ENCODE measurements around the gene ZNF821.
"Not testable (repeated sequence)": the region's sequence is repeated elsewhere in the genome, so short reads cannot be mapped to it uniquely, and the experiment has no call there.

Gene ZNF821

GRCh38 chr16:71899171-71899570 lies 15.2 kb upstream of the ZNF821 start:
- no peak for DNase-seq

- no peak for DNase-seq
Measured at GRCh38 chr16:71896764-71897368, 12.9 kb upstream of the ZNF821 start.

DNA sequence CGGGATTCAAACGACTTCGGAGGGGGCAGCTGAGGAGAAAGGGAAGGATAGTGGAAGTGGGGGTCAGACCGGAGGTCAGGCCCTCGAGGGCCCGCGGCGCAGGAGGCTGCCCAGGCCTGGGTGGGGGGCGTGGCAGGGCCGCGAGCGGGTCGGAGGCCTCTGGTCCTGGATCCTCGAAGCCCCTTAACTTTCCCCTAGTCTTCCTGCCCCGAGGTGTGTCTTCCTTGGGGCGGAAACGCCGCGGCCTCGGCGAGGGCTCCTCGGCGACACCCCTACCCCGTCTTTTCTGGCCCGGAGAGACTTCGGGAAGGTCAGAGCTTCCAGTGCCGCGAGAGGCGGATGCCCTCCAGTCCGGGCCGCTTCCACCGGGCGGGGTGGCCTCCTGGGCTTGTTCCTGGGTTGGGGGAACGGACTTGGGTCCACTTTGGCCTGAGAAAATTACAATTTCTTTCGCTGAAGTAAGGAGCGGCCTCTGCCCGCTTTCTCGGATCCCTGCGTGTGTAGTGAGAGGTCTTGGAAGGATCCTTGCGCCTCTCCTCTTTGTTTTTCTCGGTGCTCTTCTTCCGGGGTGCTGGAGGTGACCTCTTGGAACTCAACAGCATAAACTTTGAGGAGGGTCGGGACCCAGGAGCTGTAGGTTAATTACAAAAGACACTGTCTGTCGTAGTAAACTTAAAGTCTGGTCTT lies 11.8 kb upstream of the ZNF821 start:
- DNase-seq = peak; percentile 47

GRCh38 chr16:71894921-71895678 lies 11.1 kb upstream of the ZNF821 start, which contains the start of gene IST1:
IST1 (plus strand) TSS chr16:71895531; CDS start chr16:71915641, 20,110 bp downstream.
- peak; percentile 99 for DNase-seq

GRCh38 chr16:71894229-71894920 lies 10.4 kb upstream of the ZNF821 start:
- DNase-seq = peak; percentile 60

DNA sequence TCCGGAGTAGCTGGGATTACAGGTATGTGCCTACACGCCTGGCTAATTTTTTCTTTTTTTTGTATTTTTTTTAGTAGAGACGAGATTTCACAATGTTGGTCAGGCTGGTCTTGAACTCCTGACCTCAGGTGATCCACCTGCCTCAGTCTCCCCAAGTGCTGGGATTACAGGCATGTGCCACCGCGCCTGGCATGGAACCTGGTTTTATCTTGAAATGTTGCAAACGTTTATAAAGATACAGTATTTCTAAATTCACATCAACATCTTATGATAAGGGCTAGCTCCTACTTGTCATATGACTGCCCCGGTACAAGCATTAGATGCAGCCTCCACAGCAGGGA lies 9.9 kb upstream of the ZNF821 start:
- no peak for DNase-seq

DNA sequence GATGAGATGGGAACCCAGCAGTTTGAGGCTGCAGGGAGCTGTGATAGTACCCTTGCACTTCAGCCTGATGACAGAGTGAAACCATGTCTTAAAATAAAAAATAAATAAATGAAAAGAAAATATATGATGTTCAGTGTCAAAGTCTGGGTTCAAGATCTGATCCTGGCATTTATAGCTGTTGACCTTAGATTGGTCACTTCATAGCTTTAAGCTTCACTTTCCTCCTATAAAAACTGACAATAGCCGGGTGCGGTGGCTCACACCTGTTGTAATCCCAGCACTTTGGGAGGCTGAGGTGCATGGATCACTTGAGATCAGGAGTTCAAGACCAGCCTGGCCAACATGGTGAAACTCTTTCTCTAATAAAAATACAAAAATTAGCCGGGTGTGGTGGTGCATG lies 5.2 kb upstream of the ZNF821 start:
- DNase-seq = no peak

GRCh38 chr16:71885261-71885650 lies 1.3 kb upstream of the ZNF821 start:
- no peak for DNase-seq

GRCh38 chr16:71883168-71883848 lies 674 bp downstream of the ZNF821 start:
- DNase-seq = peak; percentile 10

DNA sequence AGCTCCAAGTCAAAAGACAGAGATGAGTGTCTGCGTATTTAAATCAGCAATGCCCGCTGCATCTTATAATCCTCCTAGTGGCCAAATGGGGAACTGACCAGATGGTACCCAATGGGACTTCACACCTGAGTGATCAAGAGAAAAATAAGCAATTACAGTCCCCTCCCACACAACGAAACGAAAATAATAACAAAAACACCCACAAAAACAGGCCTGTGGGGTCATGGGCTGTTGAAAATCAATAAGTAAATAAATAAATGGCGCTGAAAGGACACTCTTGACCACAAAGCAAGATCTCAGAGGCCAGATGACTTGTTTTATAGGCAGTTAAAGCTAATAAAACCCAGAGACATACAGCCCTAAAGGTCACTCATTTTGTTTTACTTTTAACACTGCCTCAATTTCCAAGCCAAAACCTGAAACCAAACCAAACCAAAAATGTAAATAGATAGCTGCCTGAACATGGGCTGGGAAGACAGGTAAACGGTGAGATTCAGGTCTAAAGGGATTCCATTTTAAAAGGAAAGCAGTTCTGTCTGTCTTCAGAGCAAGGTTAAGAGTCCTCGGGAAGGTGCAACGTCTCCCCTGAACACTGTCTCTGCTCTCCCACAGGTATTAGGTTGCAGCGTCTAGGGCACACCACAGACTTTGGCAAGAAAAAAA lies 1.3 kb downstream of the ZNF821 start:
- DNase-seq = peak; percentile 67

- no peak for DNase-seq
Measured at GRCh38 chr16:71880176-71880575, 3.8 kb downstream of the ZNF821 start.

DNA sequence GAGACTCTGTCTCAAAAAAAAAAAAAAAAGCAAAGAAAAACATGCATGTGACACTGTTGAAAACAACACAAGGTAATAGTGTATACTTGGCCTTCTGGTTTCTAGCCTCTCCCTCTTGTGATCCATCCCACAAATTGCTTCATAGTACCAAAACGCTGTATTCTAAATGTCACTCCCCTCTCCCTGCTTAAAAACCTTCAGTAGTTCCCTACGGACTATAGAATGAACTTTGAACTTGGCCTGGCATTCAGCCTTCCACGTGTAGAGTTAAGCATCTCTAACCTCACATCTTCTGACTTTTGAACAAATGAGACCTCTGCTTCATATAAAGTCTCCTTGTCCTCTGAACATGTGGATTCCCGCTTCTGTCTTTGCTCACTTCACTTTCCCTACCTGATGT lies 5.1 kb downstream of the ZNF821 start:
- DNase-seq = no peak

DNA sequence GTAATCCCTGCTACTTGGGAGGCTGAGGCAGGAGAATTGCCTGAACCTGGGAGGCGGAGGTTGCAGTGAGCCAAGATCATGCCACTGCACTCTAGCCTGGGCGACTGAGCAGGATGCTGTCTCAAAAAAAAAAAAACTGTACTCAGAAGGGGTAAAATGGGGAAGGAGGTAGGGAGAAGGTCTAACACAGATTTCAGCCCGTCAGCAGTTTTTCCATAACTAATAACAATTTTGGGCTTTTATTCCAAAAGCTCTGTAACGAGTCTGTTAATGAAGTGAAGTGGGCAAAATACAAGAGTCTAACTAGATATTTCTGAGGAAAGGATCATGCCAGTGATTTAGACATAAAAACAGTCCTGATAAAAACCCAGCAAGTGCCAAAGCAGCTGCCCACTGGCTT lies 10.8 kb downstream of the ZNF821 start:
- DNase-seq = no peak

DNA sequence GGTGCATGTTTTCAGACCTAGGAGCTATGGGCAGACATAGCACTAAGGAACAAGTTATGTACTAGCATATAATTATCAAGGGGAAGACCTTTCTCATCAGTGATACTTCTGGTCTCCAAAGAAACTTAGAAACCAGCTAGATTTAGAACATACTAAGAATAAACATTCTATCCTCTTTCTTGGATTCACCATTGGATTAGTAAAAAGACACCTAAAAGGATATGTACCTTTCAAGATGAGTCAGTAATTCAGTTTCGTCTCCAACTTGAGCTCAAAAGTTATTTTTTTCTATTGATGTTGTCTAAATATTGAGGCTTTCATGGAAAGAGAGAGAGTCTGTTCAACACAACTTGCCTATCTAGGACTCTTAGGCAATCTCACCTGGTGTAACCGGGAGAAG lies 13.2 kb downstream of the ZNF821 start:
- DNase-seq = no peak

- no peak for DNase-seq
Measured at GRCh38 chr16:71869089-71869488, 14.9 kb downstream of the ZNF821 start.

DNA sequence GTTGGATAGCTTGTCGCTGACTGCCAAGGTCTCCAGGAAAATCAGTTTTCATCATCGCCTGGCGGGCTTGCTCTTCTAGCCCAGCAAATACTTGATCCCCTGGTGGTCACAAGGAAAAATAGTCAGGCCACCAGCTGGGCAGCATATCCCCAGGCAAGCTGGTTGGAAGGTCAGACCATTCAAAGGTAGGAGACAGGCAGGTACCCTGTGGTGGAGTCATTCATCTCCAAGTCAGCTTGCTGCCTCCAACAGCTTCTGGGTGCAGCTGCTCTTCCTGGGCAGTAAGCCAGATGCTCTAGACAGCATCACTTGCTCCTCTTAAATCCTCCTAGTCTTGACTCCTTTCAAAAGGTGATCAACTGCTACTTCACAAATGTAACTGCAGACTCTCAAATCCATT lies 16.0 kb downstream of the ZNF821 start:
- DNase-seq = no peak

GRCh38 chr16:71867175-71867574 lies 16.8 kb downstream of the ZNF821 start:
- DNase-seq = not testable (repeated sequence)

GRCh38 chr16:71865173-71865863 lies 18.7 kb downstream of the ZNF821 start:
- DNase-seq = no peak

DNA sequence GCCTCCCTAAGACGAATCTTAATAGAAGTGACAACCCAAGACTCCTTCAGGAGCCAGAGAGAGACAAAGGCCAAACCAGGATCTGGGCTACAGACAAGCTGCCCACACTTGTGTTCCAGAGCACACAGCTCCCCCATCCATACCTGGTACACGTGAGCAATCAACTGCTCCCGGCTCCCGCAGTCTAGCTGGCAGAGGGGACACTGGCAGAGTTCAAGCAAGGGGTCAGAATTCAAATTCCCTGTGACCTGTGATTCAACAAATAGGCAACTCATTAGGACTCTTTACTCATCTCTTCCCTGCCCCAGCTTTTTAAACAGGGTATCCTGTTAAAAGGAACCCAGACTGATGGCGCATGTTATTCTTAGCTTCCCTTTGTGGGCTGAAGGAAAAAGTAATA lies 20.0 kb downstream of the ZNF821 start:
- no peak for DNase-seq

- no peak for DNase-seq
Measured at GRCh38 chr16:71859762-71860521, 24.0 kb downstream of the ZNF821 start.
